IMR-90 (cell line): ENCODE data around the gene CALD1.

Experiments used
- CTCF ChIP-seq: conservative IDR thresholded peaks from 2 replicates; pipeline ENCODE4 v1.5.1; 2012; ENCODE audit warnings: mild to moderate bottlenecking, low read depth, low read length, improper control_type of control experiment
- FOS ChIP-seq: fragments of 150-350 bp; IDR thresholded peaks from 2 replicates; pipeline ENCODE4 v1.6.1; 2016; ENCODE audit warnings: low read depth, low read length
- MAFK ChIP-seq: IDR thresholded peaks from 2 replicates; pipeline ENCODE4 v1.6.1; 2012; ENCODE audit warnings: low read depth, low read length, improper control_type of control experiment
- MXI1 ChIP-seq: IDR thresholded peaks from 2 replicates; pipeline ENCODE4 v1.6.1; 2012; ENCODE audit warnings: low read depth, mild to moderate bottlenecking, low read length, moderate library complexity, borderline replicate concordance
- NFE2L2 ChIP-seq: fragments of 150-350 bp; IDR thresholded peaks from 2 replicates; pipeline ENCODE4 v1.6.1; 2016; ENCODE audit warnings: low read depth, mild to moderate bottlenecking, low read length
- POLR2A ChIP-seq: IDR thresholded peaks from 2 replicates; pipeline ENCODE4 v1.6.1; 2012; ENCODE audit warnings: mild to moderate bottlenecking, low read depth, low read length
- RAD21 ChIP-seq: IDR thresholded peaks from 2 replicates; pipeline ENCODE4 v1.6.1; 2012; ENCODE audit warnings: low read length, improper control_type of control experiment
- RCOR1 ChIP-seq: IDR thresholded peaks from 2 replicates; pipeline ENCODE4 v1.6.1; 2012; ENCODE audit warnings: mild to moderate bottlenecking, low read length, improper control_type of control experiment; ENCODE audit not compliant: insufficient replicate concordance
- RFX5 ChIP-seq: IDR thresholded peaks from 2 replicates; pipeline ENCODE4 v1.8.0; 2012; ENCODE audit warnings: low read depth, mild to moderate bottlenecking, low read length, moderate library complexity
- USF2 ChIP-seq: fragments of 150-350 bp; IDR thresholded peaks from 2 replicates; pipeline ENCODE4 v1.6.1; 2017; ENCODE audit warnings: mild to moderate bottlenecking, antibody characterized with exemption, low read length, low read depth

DNA sequence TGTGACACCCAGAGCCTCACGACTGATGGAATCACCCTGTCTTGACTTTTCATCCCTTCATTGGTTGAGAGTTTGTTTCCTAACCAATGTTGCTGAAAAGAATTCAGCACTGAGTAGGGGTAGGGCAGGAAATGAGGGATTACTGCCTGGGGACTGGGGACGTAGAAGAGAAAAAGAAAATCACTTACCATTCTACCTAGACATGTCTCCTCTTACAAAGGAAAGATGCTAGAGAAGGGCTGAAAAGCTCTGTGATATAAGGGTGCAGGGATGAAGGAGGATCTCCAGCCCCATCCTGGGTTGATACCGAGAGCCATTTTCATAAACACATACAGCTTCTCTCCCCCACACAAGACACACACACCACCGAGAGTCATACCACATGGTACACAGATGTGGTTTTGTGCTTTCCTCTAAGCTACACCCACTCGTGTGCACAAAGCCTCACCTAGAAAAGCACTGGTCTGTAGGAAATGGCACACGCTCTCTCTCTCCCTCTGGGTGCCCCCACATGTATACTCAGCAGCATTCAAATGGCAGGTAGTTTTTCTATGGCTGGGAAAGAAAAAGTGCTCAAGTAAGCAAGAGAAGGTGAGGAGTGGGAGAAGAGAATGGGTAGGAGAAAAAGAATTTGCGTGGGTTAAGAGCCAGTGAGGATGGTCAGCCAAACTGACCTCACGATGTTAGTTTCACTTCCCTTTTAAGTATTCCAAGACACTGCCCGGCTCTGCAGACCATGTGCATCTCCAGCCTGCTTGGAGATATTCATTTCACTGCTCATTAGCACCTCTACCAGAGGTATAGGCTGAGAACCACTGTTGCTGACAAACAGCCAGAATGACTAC lies 85.8 kb downstream of the CALD1 start:
- TF ChIP-seq CTCF = no peak
- TF ChIP-seq MAFK = no peak
- TF ChIP-seq RAD21 = 0 out of 2 replicates have a peak, but pooled peaks have one; percentile 6
- TF ChIP-seq USF2 = no peak
- peak; percentile 64; the same call in 1 of the 2 replicates for TF ChIP-seq MXI1
- TF ChIP-seq POLR2A = no peak
- no peak for TF ChIP-seq NFE2L2
- no peak for TF ChIP-seq FOS
- no peak for TF ChIP-seq RFX5
- no peak for TF ChIP-seq RCOR1
